HUES6 (cell line): ENCODE data around the gene TJP1.
A peak's percentile ranks its signal among the peaks of the same experiment; 100 is the strongest.
"Not testable (repeated sequence)": the region's sequence is repeated elsewhere in the genome, so short reads cannot be mapped to it uniquely, and the experiment has no call there.

Experiments used
- H3K27ac ChIP-seq: 2 replicates; pipeline ENCODE4 v1.7.0; 2013; ENCODE audit warnings: low read depth, mild to moderate bottlenecking, low read length, inconsistent platforms
- H3K27me3 ChIP-seq: 2 replicates; pipeline ENCODE4 v1.6.1; 2013; ENCODE audit warnings: low read length; ENCODE audit not compliant: control insufficient read depth, insufficient read depth
- H3K36me3 ChIP-seq: 2 replicates; pipeline ENCODE4 v1.6.1; 2013; ENCODE audit warnings: low read length; ENCODE audit not compliant: control insufficient read depth, insufficient read depth
- H3K4me1 ChIP-seq: 2 replicates; pipeline ENCODE4 v1.6.1; 2013; ENCODE audit warnings: low read length; ENCODE audit not compliant: control insufficient read depth, insufficient read depth
- H3K4me3 ChIP-seq: 2 replicates; pipeline ENCODE4 v1.5.1; 2013; ENCODE audit warnings: low read depth, low read length
- H3K9ac ChIP-seq: one replicate; pipeline ENCODE4 v1.6.1; 2013; ENCODE audit warnings: mild to moderate bottlenecking, low read length
- H3K9me3 ChIP-seq: 2 replicates; pipeline ENCODE4 v1.6.1; 2013; ENCODE audit warnings: low read depth, low read length; ENCODE audit not compliant: control insufficient read depth, insufficient read depth

TJP1 gene

DNA sequence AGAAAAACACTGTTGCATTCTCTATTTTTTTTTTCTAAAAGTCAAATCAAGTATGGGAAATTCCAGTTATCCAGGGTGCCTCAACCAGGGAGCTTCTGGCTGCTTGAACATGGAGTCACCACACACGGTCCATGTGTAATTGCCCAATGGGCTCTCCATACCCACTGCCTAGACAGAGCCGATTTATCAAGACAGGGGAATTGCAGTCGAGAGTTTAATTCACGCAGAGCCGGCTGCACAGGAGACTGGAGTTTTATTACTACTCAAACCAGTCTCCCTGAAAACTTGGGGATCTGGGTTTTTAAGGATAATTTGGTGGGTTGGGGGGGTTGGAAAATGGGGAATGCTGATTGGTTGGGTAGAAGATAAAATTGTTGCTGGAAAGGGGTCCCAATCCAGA, 149.8 kb downstream of the TJP1 start:
- no peaks in the 10 kb centered on the region for H3K36me3 ChIP-seq
- no peak overlapping the region for H3K9ac ChIP-seq
- H3K4me3 ChIP-seq: no peak overlapping the region
- peaks cover 18% of the 10 kb centered on the region for H3K4me1 ChIP-seq
- H3K9me3 ChIP-seq: no peaks in the 10 kb centered on the region
- no peak overlapping the region for H3K27ac ChIP-seq
- H3K27me3 ChIP-seq: peaks cover 3% of the 10 kb centered on the region; the same call in 1 of the 2 replicates

DNA sequence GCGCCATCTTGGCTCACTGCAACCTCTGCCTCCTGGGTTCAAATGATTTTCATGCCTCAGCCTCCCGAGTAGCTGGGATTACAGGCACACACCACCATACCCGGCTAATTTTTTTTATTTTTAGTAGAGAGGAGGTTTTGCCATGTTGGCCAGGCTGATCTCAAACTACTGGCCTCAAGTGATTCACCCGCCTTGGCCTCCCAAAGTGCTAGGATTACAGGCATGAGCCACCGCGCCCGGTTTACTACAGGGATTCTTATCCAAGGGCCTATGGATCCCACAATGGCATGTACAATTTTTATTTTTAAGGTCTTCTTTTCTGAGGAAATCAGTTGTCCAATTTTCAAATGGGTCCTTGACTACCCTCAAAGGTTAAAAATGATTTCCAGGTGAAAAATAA, 150.2 kb downstream of the TJP1 start:
- peaks cover 15% of the 10 kb centered on the region for H3K4me1 ChIP-seq
- H3K9ac ChIP-seq, H3K4me3 ChIP-seq, H3K9me3 ChIP-seq, H3K36me3 ChIP-seq, H3K27me3 ChIP-seq, H3K27ac ChIP-seq: not testable (repeated sequence)

DNA sequence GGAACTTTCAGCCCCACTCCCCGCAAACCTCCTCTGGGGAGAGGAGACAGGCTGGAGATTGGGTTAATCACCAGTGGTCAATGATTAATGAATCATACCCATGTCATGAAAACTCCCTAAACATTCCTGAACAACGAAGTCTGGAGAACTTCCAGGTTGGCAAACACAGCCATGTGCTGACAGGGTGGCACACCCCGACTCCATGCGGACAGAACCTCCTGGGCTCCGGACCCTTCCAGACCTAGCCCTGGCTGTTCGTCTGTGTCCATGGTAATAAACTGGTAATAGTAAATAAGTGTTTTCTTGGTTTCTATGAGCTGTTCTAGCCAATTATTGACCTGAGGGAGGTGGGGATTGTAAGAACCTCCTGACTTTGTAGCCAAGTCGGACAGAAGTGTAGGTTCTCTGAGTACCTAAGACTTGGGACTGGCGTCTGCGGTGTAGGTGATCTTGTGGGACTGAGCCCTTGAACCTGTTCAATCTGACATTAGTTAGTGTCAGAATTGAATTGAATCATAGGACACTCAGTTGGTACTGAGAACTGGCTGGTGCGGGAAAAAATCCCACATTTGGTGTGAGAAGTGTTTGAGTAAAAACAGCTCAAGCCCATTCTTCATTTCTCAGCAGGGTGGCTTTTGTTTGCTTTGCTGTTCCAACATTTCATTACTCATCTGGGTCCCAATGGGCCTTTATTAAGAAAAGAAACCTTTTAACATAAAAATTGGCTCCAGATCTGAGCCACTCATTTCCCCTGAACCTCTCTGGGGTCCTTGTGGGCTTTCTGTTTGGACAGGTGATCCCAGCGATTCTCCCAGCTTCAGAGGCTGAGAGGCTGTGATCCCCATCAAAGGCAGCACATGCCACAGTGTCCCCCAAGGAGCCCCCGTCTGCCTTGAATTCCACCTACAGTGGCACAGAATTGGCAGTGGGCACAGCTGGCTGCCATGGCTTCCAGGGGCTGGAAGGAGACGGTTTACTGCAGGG, 151.0 kb downstream of the TJP1 start:
- peaks cover 9% of the 10 kb centered on the region for H3K4me1 ChIP-seq
- peaks cover 3% of the 10 kb centered on the region; the same call in 1 of the 2 replicates for H3K27me3 ChIP-seq
- no peak overlapping the region for H3K9ac ChIP-seq
- H3K9me3 ChIP-seq: no peaks in the 10 kb centered on the region
- H3K4me3 ChIP-seq: no peak overlapping the region
- H3K27ac ChIP-seq: no peak overlapping the region
- no peaks in the 10 kb centered on the region for H3K36me3 ChIP-seq

DNA sequence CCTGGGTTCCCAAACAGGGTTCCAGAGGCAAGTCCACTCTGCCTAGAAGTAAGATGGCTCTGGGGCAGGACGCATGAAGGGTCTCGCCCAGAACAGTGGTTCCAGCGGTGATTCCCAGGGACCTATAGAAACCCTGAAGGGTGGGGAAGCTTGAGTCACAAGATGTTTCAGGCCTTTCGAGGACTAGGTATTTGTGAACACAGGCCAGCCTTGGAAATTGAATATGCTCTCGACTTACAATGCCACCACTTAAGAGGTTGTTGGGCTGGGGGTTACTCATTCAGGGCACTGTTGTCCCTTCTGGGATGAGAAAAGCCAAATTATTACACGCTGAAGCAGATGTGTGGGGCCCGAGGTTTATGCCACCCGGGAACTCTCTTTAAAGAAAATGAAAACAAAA, 152.0 kb downstream of the TJP1 start:
- no peak overlapping the region for H3K27ac ChIP-seq
- no peak overlapping the region for H3K4me3 ChIP-seq
- H3K9me3 ChIP-seq: no peaks in the 10 kb centered on the region
- H3K9ac ChIP-seq: no peak overlapping the region
- H3K4me1 ChIP-seq: peaks cover 14% of the 10 kb centered on the region
- no peaks in the 10 kb centered on the region for H3K36me3 ChIP-seq
- no peaks in the 10 kb centered on the region for H3K27me3 ChIP-seq

DNA sequence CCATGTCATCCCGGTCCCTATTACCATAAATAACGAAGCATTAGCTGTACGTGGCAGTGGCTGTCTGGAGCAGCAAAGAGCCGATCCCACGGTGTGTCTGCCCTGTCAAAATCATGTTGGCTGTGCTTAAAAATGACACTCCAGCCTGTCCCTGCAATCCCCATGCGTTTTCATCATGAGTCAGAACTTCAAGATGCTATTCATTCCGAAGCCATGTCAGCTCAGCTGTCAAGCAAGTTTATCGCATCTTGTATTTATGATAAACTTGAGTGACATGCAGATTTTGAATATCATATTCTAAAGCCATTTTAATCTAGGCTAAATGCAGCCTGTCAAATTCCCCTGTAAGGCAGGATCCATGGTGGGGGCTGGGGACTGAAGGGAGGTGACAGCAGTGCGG, 152.4 kb downstream of the TJP1 start:
- no peak overlapping the region for H3K27ac ChIP-seq
- H3K36me3 ChIP-seq: no peaks in the 10 kb centered on the region
- H3K4me1 ChIP-seq: peaks cover 15% of the 10 kb centered on the region
- no peaks in the 10 kb centered on the region for H3K27me3 ChIP-seq
- H3K9ac ChIP-seq: no peak overlapping the region
- no peak overlapping the region for H3K4me3 ChIP-seq
- no peaks in the 10 kb centered on the region for H3K9me3 ChIP-seq

DNA sequence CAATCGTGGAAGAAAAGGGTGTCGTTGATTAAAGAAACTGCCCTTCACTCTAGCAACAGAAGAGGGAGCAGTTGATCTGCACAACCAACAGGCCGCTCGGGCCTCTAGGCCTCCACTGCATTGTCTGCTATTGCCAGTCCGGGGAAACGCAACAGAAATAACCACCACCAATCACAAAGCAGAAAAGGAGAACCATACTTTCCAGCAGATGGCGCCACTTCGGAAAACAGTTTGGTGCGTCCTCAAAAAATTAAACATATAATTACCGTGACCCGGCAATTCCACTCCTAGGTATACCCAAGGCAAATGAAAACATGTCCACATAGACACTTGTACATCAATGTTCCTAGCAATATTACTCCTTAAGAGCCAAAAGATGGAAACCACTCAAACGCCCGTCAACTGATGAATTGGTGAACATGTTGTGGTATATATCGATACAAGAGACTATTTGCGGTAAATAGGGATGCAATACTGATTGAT, 154.1 kb downstream of the TJP1 start:
- Histone ChIP-seq H3K9ac (no peak overlapping the region), H3K4me1 (peaks cover 10% of the 10 kb centered on the region), H3K36me3 (no peaks in the 10 kb centered on the region), H3K4me3 (no peak overlapping the region), H3K27me3 (no peaks in the 10 kb centered on the region), H3K27ac (no peak overlapping the region), H3K9me3 (no peaks in the 10 kb centered on the region)

DNA sequence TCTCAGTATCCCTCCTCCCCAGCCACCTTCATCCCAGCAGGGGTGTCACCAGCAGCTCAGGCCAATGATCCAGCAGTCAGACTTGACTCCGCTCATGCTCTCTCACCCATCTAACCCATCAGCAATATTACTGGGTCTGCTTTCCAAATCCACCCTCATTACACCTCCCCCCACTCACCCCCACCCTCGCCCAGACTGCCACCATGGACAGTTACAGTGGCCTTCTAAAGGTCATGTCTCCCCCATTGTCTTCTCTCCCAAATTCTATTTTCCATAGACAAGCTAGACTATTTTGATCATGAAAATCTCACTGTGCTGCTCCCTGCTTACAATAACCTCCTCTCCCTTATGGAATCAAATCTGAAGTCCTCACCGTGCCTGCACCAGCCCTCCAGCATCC, 156.0 kb downstream of the TJP1 start:
- no peak overlapping the region for H3K9ac ChIP-seq
- H3K4me3 ChIP-seq: no peak overlapping the region
- H3K27ac ChIP-seq: no peak overlapping the region
- no peaks in the 10 kb centered on the region for H3K36me3 ChIP-seq
- H3K9me3 ChIP-seq: no peaks in the 10 kb centered on the region
- H3K27me3 ChIP-seq: no peaks in the 10 kb centered on the region
- peaks cover 5% of the 10 kb centered on the region; the same call in 1 of the 2 replicates for H3K4me1 ChIP-seq

DNA sequence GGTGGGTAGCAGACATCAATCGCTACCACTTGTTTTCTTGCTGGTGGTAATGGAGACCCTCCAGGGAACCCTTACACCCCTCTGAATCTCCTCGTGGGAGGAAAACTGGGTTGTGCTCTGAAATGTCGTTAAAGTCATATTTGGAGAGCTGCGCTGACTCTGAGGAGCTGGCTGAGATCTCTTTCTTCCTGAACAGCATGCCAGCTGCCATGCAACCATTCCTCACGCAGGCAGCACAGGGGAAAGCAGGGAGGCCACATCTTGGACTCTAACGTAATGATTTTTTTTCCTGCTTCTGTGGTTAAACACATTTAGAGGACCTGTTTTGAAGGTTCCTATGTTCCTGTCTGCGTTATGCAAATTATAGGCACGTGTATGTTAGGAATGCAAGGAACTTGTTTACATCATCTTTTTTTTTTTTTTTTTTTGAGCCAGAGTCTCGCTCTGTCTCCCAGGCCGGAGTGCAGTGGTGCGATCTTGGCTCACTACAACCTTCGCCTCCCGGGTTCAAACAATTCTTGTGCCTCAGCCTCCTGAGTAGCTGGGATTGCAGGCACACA, 156.7 kb downstream of the TJP1 start:
- peaks cover 5% of the 10 kb centered on the region; the same call in 1 of the 2 replicates for H3K4me1 ChIP-seq
- H3K27me3 ChIP-seq: no peaks in the 10 kb centered on the region
- H3K9ac ChIP-seq: no peak overlapping the region
- no peak overlapping the region for H3K4me3 ChIP-seq
- no peak overlapping the region for H3K27ac ChIP-seq
- H3K9me3 ChIP-seq: no peaks in the 10 kb centered on the region
- H3K36me3 ChIP-seq: no peaks in the 10 kb centered on the region

DNA sequence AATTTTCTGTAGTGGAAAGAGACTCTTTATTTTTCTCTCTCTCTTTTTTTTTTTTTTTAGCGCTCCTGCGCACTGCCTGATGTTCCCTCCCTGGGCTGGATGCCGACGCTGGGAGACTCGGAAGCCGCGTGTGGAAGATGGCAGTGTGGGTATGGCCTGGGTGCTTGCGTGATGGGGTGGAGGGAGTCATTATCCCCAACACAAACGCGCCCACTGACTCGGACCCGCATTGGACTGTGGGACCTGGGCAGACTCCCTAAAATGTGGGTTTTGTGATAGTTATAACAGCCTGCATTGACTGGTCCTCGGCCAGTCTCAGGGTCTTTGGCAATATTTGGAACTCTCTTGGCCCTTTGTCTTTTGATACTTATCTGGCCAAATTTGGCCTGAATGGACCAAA, 157.9 kb downstream of the TJP1 start:
- Histone ChIP-seq H3K9me3 (no peaks in the 10 kb centered on the region), H3K27ac (no peak overlapping the region), H3K4me3 (no peak overlapping the region), H3K9ac (no peak overlapping the region), H3K4me1 (peaks cover 5% of the 10 kb centered on the region; the same call in 1 of the 2 replicates), H3K36me3 (no peaks in the 10 kb centered on the region), H3K27me3 (no peaks in the 10 kb centered on the region)

DNA sequence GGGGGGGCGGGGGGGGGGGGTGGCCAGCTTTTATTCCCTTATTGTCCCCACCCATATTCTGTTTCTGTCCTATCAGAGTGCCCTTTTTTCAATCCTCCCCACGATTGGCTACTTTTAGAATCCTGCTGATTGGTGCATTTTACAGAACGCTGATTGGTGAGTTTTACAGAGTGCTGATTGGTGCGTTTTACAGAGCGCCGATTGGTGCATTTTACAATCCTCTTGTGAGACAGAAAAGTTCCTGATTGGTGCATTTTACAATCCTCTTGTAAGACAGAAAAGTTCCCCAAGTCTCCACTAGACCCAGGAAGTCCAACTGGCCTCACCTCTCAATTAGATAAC, 164.8 kb downstream of the TJP1 start:
- H3K4me1 ChIP-seq, H3K9me3 ChIP-seq, H3K27ac ChIP-seq, H3K9ac ChIP-seq, H3K36me3 ChIP-seq, H3K27me3 ChIP-seq: not testable (repeated sequence)
- peak overlapping the region; percentile 53; the same call in 1 of the 2 replicates for H3K4me3 ChIP-seq
